ENCODE measurements around the gene PRSS12. TPM values are rescaled to one million over a fixed set of nuclear protein-coding genes. Genes with fewer than 3 reads are reported as not detected.

Gene PRSS12
- polyA plus RNA-seq, 3 donors, result not detected

- Mint-ChIP-seq H3K27ac (no peak overlapping the region), H3K36me3 (peaks cover 0 to 3% of the 10 kb centered on the region in 2 donors), H3K4me1 (no peaks in the 10 kb centered on the region), H3K4me3 (no peak overlapping the region), H3K9me3 (peaks cover 11 to 24% (median 21%) of the 10 kb centered on the region in 7 donors), H3K27me3 (ENCODE audit: low read depth in 3 of 3) (peaks cover 0 to 2% (median 0%) of the 10 kb centered on the region in 3 donors)
- no peak for DNase-seq
- TF ChIP-seq CTCF (IDR thresholded peaks at IDR 0.05), result no peak
- no peak overlapping the region for H3K4me3 ChIP-seq (replicated peaks in 1 of 3; ENCODE audit: low read depth in 2 of 3, low read length in 3 of 3)
- H3K27me3 ChIP-seq (ENCODE audit: control insufficient read depth in 2 of 2, insufficient read depth in 2 of 2, low read length in 2 of 2), result no peaks in the 10 kb centered on the region
- H3K36me3 ChIP-seq (replicated peaks in 1 of 2; ENCODE audit: control insufficient read depth in 1 of 2, insufficient read depth in 2 of 2, low read length in 2 of 2), result no peaks in the 10 kb centered on the region
- H4K20me1 ChIP-seq (ENCODE audit: insufficient read depth, low read length), result no peaks in the 10 kb centered on the region
- H3K9ac ChIP-seq (ENCODE audit: insufficient read depth, low read length, poor library complexity, severe bottlenecking), result no peak overlapping the region
- H3K27ac ChIP-seq (ENCODE audit: low read depth in 1 of 2, low read length in 2 of 2), result no peak overlapping the region
- no peak overlapping the region for H3K4me2 ChIP-seq (replicated peaks; ENCODE audit: extremely low read depth, low read length, poor library complexity, severe bottlenecking)
- intact Hi-C loops (cut with micrococcal nuclease), result no loop called here
- H3K9me3 ChIP-seq (replicated peaks in 1 of 2; ENCODE audit: control insufficient read depth in 1 of 2, insufficient read depth in 1 of 2, low read length in 2 of 2), result peaks cover 0 to 10% of the 10 kb centered on the region in 2 donors
- H3K4me1 ChIP-seq (ENCODE audit: control insufficient read depth in 1 of 2, insufficient read depth in 2 of 2, low read length in 2 of 2), result no peaks in the 10 kb centered on the region
- H2AFZ ChIP-seq (ENCODE audit: insufficient read depth, low read depth, low read length, poor library complexity, severe bottlenecking), result no peak overlapping the region
- WGBS (ENCODE audit: insufficient coverage), result no CpG with 5 or more reads among the region's 2 CpGs
- no peaks in the 10 kb centered on the region for H3K79me2 ChIP-seq (ENCODE audit: insufficient read depth, low read length)
Measured at GRCh38 chr4:118390121-118390520, 37.3 kb upstream of the PRSS12 start.

- Mint-ChIP-seq H3K4me3 (no peak overlapping the region), H3K27ac (no peak overlapping the region), H3K4me1 (no peaks in the 10 kb centered on the region), H3K9me3 (peaks cover 11 to 24% (median 21%) of the 10 kb centered on the region in 7 donors), H3K27me3 (ENCODE audit: low read depth in 3 of 3) (peaks cover 0 to 2% (median 0%) of the 10 kb centered on the region in 3 donors), H3K36me3 (peaks cover 0 to 3% of the 10 kb centered on the region in 2 donors)
- peaks cover 0 to 13% of the 10 kb centered on the region in 2 donors for H3K9me3 ChIP-seq (replicated peaks in 1 of 2; ENCODE audit: control insufficient read depth in 1 of 2, insufficient read depth in 1 of 2, low read length in 2 of 2)
- 83% methylated on average over 3 of the region's 6 CpGs for WGBS (ENCODE audit: insufficient coverage)
- no peak overlapping the region for H3K27ac ChIP-seq (ENCODE audit: low read depth in 1 of 2, low read length in 2 of 2)
- H3K36me3 ChIP-seq (replicated peaks in 1 of 2; ENCODE audit: control insufficient read depth in 1 of 2, insufficient read depth in 2 of 2, low read length in 2 of 2), result no peaks in the 10 kb centered on the region
- no peaks in the 10 kb centered on the region for H3K27me3 ChIP-seq (ENCODE audit: control insufficient read depth in 2 of 2, insufficient read depth in 2 of 2, low read length in 2 of 2)
- no peak overlapping the region for H3K9ac ChIP-seq (ENCODE audit: insufficient read depth, low read length, poor library complexity, severe bottlenecking)
- no peaks in the 10 kb centered on the region for H3K4me1 ChIP-seq (ENCODE audit: control insufficient read depth in 1 of 2, insufficient read depth in 2 of 2, low read length in 2 of 2)
- no peaks in the 10 kb centered on the region for H4K20me1 ChIP-seq (ENCODE audit: insufficient read depth, low read length)
- H3K4me2 ChIP-seq (replicated peaks; ENCODE audit: extremely low read depth, low read length, poor library complexity, severe bottlenecking), result no peak overlapping the region
- H3K4me3 ChIP-seq (replicated peaks in 1 of 3; ENCODE audit: low read depth in 2 of 3, low read length in 3 of 3), result no peak overlapping the region
- TF ChIP-seq CTCF (IDR thresholded peaks at IDR 0.05), result no peak
- intact Hi-C loops (cut with micrococcal nuclease), result no loop called here
- H3K79me2 ChIP-seq (ENCODE audit: insufficient read depth, low read length), result no peaks in the 10 kb centered on the region
- no peak overlapping the region for H2AFZ ChIP-seq (ENCODE audit: insufficient read depth, low read depth, low read length, poor library complexity, severe bottlenecking)
- no peak for DNase-seq
Measured at GRCh38 chr4:118389721-118390120, 36.9 kb upstream of the PRSS12 start.
